ENCODE data around the gene UXT. TPM values are rescaled to one million over a fixed set of nuclear protein-coding genes. Genes with fewer than 3 reads are reported as not detected.
A peak's percentile ranks its signal among the peaks of the same experiment; 100 is the strongest.

UXT gene
- total and polyA plus RNA-seq, 9 of the 15 experiments (the other 6 are each of a cell fraction or from before 2014, with no cell fraction given) = 141 to 300 (median 204) TPM

- TF ChIP-seq HMBOX1 (IDR thresholded peaks at IDR 0.05) (no peak), ZNF511 (CRISPR knock-in tag; IDR thresholded peaks at IDR 0.05) (peak; percentile 67; the same call in 1 of the 2 replicates), MIER1 (IDR thresholded peaks at IDR 0.05; ENCODE audit: low read depth) (no peak), FOXK1 (CRISPR knock-in tag; IDR thresholded peaks at IDR 0.05; ENCODE audit: borderline replicate concordance) (peak; percentile 89; the same call in 1 of the 2 replicates), MAX (CRISPR knock-in tag; IDR thresholded peaks at IDR 0.05) (peak; percentile 79), ZBTB33 (CRISPR knock-in tag; IDR thresholded peaks at IDR 0.05) (peak; percentile 54), FOXO4 (CRISPR knock-in tag; IDR thresholded peaks at IDR 0.05) (no peak), SMARCC2 (IDR thresholded peaks at IDR 0.05; ENCODE audit: low read depth) (no peak), ZNF354B (CRISPR knock-in tag; IDR thresholded peaks at IDR 0.05) (no peak), NR2F6 (CRISPR knock-in tag; IDR thresholded peaks at IDR 0.05) (no peak), POLR2A (conservative IDR thresholded peaks at IDR 0.05) (peak; percentile 90), JUNB (CRISPR knock-in tag; conservative IDR thresholded peaks at IDR 0.05) (no peak), ELK3 (CRISPR knock-in tag; IDR thresholded peaks at IDR 0.05) (no peak), ZNF395 (CRISPR knock-in tag; IDR thresholded peaks at IDR 0.05) (no peak), SRF (CRISPR knock-in tag; IDR thresholded peaks at IDR 0.05) (no peak; a peak in 1 of 4 replicates), CHAMP1 (IDR thresholded peaks at IDR 0.05) (peak; percentile 90), CXXC5 (CRISPR knock-in tag; IDR thresholded peaks at IDR 0.05) (peak; percentile 63)
These were observed at the start of gene UXT (continued) for GRCh38 chrX:47658684-47659420.
